Subcutaneous adipose tissue (tissue), 4 donors: ENCODE results near the gene LOXL3. TPM values are rescaled to one million over a fixed set of nuclear protein-coding genes. Genes with fewer than 3 reads are reported as not detected.

Experiments
- total RNA-seq, 4 donors: library from RNA; depleted of rRNA; stranded (reverse); fragments of >200 nt; gene quantifications; one replicate each; pipeline ENCODE4 v1.1.0, GENCODE V29; 2016
- TF ChIP-seq, protein P1 (sequence below): fragments of 450-650 bp; IDR thresholded peaks from one replicate; pipeline ENCODE4 v1.5.1; 2016; ENCODE audit warnings: low read depth, mild to moderate bottlenecking, control low read depth, antibody characterized with exemption, moderate library complexity

The LOXL3 gene
- total RNA-seq, 4 donors from 2014 or later = 5.2 to 22.4 (median 9.2) TPM

DNA sequence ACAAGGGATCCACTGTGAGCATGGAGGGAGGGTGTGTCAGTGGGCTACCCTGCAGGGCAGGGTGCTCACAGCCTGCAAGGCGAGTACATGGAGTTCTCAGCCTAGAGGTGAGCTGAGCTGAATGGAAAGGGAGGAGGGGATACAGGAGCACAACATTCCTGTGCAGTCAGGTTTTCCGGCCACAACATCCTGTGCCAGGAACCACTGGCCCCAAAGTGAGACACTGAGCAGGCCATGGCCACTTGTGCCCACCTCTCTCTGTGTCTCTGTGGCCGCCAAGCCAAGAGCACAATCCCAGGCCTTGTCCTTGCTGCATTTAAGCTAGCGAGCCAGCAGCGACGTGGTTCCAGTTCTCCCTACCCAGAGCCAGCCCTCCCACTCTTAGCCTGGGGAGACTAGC lies 6.8 kb upstream of the LOXL3 start:
- TF ChIP-seq, protein P1, sequence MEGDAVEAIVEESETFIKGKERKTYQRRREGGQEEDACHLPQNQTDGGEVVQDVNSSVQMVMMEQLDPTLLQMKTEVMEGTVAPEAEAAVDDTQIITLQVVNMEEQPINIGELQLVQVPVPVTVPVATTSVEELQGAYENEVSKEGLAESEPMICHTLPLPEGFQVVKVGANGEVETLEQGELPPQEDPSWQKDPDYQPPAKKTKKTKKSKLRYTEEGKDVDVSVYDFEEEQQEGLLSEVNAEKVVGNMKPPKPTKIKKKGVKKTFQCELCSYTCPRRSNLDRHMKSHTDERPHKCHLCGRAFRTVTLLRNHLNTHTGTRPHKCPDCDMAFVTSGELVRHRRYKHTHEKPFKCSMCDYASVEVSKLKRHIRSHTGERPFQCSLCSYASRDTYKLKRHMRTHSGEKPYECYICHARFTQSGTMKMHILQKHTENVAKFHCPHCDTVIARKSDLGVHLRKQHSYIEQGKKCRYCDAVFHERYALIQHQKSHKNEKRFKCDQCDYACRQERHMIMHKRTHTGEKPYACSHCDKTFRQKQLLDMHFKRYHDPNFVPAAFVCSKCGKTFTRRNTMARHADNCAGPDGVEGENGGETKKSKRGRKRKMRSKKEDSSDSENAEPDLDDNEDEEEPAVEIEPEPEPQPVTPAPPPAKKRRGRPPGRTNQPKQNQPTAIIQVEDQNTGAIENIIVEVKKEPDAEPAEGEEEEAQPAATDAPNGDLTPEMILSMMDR = no peak

DNA sequence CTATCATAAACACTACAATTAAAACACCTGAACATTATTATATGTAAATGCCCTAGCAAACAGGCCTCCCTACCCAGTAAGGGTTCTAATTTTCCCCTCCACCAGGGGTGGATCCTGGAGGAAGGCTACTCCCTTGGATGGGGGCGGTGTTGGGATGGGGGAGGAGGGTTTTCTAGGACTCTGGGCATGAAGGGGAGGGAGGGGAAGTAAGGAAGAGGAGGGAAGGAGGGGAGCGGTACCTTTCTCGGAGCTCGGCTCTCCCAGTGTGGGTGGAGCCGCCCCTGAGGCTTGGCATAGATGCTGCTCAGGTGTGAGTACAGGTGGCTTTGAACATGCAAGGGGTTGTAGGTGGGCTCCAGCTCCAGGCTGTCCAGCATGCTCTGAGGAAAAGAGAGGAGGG lies 6.2 kb upstream of the LOXL3 start:
- TF ChIP-seq, protein P1 = no peak

DNA sequence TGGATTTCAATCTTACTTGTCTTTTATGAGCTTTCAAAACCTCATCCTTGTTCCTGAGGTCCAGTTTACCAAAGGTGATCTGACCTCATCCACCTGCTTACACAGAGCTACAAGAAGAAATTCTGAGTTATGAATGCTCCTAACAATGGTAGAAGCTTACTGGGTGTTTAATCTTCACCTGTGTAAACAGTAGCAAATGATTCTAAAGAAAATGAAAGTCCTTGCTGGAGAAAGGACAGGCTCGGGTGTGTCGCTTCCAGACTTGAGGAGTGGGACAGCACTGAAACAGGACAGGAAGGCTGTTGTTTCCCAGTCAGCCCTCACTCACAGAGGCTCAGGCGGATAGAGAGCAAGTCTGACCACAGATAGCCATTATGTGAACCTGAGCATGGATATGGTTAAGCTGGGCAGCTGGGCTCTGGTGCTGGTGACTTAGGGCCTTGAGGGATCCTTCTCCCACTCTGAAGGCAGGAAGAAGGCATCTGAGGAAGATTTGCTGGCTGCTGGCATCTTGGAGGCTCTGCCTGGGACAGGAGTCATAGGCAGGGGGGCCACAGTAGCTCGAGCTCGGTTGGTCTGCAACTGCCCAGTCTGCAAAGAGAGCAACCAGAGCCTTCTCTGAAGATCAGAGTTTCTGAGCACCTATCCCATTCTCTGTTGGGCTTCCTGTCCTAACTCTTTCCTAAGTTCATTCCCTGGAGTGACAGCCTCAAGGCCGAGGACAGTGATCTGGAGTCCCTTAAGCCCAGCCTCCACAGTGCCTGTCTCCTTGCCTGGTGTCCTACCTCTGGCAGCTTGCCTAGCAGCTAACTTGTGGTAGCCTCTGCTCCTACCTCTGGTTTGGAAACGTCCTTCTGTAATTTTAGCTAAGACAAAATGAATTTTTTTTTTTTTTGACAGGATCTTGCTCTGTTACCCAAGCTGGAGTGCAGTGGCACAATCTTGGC lies 4.8 kb upstream of the LOXL3 start:
- TF ChIP-seq, protein P1 = no peak

DNA sequence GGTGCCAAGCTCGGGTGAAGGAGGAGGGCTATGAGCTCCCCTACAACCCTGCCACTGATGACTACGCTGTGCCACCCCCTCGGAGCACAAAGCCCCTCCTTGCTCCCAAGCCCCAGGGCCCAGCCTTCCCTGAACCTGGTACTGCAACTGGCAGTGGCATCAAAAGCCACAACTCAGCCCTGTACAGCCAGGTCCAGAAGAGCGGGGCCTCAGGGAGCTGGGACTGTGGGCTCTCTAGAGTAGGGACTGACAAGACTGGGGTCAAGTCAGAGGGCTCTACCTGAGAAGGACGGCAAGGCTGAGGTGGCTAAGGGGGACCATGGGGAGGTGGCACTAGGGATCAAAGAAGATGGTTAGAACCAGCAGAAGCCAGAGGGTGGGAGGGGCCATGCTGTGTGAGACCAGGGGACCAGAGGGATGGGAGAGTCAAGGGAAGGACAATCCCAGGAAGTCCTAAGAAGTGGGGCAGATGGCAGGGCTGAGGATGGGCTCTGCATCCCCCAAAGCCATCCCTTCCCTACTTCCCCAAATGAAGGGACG lies 3.2 kb upstream of the LOXL3 start:
- TF ChIP-seq, protein P1 = no peak

DNA sequence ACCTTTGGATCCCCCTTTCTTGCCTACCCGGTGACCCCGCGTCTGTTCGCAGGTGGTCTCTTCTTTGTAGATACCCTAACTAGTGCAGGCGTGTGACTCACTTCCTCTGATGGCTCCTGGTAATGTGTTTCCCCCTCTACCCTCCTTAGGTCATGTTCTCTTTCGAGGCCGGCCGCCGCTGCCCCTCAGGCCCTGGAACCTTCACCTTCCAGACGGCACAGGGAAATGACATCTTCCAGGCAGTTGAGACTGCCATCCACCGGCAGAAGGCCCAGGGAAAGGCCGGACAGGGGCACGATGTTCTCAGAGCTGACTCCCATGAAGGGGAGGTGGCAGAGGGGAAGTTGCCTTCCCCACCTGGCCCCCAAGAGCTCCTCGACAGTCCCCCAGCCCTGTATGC lies 2.4 kb upstream of the LOXL3 start:
- TF ChIP-seq, protein P1 = no peak

DNA sequence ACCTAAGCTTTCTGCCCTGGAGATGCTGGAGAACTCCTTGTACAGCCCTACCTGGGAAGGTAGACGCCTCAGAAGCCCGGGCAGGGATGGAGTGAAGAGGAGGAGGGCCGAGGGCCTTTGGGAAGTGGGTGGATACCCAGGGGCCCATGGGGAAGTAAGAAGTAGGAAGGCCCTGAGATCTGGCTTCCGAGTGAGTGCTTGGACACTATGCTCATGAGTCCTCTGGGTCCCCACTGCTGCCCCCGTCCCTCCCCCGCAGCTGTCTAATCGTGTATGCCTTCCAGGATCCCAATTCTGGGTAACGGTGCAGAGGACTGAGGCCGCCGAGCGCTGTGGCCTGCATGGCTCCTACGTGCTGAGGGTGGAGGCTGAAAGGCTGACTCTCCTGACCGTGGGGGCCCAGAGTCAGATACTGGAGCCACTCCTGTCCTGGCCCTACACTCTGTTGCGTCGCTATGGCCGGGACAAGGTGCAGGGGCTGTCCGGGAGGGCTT lies 1.9 kb upstream of the LOXL3 start:
- TF ChIP-seq, protein P1 = no peak

DNA sequence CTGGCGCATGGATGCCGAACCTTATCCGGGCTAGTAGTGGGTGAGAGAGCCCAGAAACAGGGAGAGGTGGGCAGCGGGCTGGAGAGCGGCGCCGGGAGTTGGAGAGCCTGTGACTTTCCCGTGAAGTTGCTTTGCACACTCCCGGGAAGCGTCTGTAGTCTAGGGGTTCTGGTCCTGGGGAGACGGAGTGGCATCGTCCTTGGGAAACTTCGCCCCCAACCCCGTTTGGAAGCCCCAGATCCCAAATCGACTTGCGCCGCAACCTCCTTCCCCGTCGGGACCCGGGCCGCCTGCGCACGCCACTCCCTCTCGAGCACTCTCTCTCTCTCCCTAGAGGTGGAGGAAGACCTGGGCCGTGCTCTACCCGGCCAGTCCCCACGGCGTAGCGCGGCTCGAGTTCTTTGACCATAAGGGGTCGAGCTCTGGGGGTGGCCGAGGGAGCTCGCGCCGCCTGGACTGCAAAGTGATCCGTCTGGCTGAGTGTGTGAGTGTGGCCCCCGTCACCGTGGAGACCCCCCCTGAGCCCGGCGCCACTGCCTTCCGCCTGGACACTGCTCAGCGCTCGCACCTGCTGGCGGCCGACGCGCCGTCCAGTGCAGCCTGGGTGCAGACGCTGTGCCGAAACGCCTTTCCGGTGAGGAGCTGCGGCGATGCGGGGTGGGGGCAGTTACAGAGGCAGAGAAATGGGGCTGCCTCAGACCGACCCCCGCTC lies 1.2 kb upstream of the LOXL3 start:
- TF ChIP-seq, protein P1 = no peak
